HG03457 (cell line): ENCODE results near the gene GCFC2.
"Not testable (repeated sequence)": the region's sequence is repeated elsewhere in the genome, so short reads cannot be mapped to it uniquely, and the experiment has no call there.

ENCODE experiments used
- ATAC-seq: cut with Tn5 transposase; IDR thresholded peaks from one replicate; pipeline ENCODE4 v1.9.1; 2021; ENCODE audit warnings: moderate number of reproducible peaks; ENCODE audit not compliant: unreplicated experiment

GCFC2 gene

DNA sequence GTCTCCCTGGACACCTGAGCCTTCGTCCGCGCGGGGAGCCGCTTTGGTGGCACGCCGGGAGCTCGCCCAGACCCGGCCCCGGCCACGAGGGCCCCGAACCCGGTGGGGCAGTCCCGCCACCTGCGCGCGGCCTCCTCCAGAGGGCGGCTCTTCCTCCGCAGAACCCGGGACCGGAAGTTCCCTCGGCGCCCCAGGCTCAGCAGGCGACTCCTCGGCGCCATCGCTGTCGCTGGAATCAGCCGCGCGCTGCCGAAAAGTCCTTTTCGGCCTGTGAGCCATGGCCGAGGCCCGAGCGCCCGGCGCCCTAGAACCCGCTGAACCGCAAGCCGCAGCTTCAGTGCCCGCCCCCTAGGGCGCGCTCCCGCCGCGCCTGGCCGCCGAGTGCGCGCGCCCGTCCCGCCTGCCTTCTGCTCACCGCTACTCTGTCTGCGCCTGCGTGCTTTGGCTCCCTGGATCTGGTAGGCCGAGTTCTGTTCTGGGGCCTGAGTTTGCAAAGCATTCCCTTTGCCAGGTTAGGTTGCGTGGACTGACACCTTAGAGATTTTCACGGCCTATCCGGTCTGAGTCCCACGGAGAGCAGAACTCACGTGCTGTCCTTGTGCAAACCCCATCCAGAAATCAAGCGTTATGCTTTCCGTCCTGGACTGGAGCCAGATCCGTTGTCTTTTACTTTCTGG lies at the start of gene GCFC2:
Gene GCFC2 (minus strand): TSS at position 339 of the 677 bp plus-strand sequence. CDS start 60 bp downstream, at position 279.
- ATAC-seq: peak; percentile 94

DNA sequence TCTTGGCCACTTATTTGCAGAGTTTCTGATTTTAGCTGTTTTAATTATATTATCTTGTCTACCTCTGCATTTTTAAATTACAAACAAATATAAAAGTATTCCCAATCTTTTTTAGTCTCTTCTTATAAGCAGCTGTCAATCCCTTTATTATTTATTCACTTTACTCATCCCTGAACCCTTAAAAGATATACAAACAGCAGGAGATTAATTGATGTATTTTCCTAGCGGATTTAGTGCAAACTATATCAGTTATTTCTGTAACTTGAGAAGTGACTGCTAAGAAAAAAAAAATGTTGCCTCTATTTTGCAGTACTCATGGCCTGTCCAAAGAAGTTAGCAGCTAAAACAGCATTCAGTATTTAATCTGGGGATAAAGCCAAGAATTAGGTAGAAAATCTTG lies 42.1 kb upstream of the GCFC2 start:
- ATAC-seq: no peak

DNA sequence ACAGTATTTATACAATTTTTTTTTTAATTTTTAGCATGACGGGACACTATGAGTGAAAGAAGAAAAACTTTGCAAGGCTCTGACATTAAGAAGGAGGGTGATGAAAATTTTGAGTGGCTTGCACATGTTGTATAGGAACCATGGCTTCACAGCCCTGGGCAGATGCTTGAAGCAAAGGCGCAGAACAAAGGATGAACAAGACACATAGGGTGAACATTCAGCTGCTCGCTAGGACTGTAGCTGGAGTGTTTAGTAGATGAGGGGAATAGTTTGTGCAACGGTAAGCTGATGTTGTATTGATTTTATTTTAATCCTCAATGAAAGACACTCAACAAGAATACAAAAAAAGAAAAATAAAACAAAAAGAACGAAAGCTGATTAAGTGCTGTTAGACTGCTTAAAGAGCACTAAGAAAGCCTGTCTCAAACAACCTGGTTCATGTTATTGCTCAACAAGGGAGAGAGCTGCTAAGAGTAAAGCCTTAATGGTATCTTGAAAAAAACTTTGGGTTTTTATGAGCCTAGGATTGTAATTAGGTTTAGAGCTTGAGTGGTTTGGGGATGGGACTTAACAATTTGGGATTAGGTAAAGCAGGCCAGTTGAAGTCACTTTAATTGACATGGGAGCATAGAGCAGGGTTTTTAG lies 41.2 kb upstream of the GCFC2 start:
- no peak for ATAC-seq

DNA sequence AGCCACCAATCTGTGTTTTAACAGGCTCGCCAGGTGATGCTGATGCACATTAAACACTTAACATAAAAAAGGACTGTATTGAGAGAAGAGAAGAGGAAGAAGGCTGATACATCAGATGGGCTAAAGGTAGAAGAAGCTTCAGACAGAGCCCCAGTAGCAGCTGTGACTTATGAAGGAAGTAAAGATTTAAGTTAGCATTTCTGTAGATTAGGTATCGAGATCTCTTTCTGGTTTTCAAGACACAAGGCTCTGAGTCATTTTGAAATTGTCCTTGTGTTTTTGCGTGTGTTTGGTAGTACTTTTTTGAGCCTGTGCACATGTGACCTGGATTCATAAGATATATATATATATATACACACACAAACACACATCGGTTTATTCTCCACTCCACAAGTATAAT lies 40.6 kb upstream of the GCFC2 start:
- ATAC-seq: no peak

DNA sequence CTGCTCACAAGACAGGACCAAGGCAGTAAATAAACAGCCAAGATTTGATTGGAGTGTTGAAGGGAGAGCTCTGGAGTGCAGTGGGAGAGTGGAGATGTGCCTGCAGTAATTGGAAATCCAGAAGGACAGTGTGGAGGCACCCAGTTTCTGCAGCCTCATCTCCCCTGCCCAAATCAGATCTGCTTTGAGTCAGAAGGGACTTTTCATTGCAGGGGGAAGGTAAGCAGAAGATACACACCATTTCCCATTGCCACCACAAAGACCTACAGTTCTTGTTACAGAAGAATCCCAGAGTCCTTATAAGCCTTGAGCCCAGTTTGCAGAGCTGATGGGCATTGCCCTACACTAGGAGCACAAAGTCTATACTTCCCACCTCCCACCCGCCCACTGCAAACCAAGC lies 27.2 kb upstream of the GCFC2 start:
- ATAC-seq: no peak

DNA sequence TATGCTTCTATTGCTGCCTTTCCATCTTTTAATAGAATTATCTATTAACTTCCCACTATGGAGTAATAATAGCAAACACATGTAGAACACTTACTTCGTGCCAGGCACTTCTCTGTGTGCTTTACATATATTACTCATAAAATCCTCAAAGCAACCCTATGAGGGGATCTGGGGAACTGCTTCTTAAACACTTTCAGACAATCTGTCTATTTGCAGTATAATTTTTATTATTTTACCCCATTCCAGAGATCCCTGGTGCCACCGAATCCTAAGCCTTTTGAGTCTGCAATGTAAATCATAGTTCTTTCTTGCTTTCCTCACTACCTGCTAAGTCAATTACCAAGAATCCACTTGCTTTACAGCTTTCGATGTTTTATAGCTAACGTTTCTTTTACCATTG lies 25.6 kb upstream of the GCFC2 start:
- ATAC-seq: no peak

DNA sequence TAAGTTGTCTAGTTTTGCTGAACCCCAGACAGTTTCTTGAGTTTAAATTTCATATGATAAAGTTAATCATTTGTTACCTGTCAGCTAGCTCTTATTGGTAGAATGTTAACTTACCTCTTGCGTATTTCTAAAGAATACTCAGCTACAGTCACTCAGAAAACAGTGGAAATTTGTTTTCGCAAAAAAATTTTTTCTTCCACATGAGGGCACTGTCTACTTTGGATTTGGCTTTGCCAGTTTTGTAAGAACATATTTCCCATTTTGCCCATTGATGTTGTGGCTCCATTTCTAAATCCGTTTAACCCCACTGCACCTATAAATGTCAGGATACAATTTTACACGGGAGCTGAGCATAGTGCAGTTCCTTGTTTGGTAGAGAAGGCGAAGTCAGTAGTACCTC lies 19.1 kb upstream of the GCFC2 start:
- no peak for ATAC-seq

DNA sequence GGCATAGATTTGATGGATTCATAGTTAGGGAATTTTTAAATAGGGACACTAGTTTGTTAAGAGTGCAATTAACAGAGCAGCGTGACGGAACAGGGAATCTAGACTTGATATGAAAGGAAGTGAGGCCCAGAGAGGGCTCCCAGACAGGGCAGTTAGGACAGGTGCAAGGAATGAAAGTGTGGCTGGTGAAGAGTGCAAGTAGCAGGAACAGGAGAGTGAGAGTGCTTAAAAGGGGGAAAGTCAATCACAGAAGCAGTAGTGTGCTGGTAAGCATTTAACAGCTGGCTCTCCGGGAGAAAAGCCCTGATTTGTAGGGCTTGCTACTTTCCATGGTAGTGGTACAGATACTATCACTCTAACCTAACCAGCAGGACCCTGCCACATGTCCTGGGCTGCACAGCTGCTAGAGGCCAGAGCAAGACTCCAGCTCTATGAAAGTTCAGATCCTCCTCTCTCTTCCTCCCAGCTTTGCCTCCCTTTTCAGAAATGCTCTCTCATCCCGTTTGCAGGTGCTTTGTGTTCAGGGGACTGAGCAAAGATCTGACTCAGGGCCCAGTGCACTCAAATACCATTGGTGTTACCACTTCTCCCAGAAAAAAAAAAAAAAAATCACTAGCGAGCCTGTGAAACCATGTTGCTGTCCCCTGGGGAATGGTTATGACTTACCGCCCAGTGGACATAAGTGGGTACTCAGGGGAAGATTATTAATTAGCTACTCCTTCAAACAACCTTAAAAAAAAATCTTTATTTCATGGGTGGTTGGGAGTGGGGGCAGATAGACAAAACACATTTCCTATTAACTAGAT lies 18.1 kb upstream of the GCFC2 start:
- no peak for ATAC-seq

DNA sequence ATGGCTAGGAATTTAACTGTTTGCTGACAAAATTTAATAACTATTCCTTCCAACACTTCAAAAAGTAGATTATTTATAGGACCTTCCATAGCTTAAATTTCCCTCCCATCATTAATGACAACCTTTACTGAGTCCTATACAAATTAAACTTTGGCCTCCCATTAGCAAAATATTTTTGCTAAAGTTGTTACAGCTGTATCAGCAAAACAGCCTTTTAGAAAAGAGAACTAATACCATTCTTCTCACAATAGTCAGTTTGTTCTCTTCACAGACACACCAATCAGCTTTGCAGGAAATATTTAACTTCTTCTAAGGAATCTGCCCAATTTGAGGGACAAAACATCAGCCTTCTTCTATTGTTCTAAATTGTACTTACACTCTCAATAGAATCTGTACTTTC lies 12.0 kb upstream of the GCFC2 start:
- ATAC-seq: no peak

DNA sequence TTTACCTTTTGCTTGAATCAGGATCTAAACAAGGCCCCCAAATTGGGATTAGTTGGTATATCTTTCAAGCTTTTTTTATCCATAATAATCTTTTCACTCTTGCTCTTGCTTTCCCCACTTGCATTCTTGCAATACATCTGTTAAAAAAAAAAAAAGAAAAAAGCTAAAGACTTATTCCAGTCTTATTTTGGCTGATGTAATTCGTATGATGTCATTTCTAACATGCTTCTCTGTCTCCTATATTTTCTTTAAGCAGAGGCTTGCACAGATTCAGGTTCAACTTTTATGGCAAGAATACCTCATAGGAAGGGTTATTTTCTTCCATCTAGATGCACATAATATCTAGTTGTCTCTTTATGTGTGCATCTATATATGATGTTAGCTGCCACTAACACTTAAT lies 9.8 kb upstream of the GCFC2 start:
- no peak for ATAC-seq

DNA sequence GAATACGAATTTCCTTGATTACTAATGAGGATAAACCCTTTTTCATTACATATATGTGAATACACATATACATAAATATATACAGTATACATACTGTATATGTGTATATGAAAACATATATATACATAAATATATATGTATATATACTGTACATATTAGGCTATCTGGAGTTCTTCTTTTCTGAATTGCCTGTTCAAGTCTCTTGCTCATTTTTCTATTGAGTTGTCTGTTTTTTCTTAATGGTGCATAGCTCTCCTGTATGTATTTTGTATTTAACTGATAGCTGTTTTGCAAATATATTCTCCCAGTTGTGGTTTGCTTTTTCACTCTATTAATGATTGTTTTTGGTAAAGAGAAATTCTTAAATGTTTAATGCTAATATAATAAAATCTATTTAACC lies 8.9 kb upstream of the GCFC2 start:
- no peak for ATAC-seq

DNA sequence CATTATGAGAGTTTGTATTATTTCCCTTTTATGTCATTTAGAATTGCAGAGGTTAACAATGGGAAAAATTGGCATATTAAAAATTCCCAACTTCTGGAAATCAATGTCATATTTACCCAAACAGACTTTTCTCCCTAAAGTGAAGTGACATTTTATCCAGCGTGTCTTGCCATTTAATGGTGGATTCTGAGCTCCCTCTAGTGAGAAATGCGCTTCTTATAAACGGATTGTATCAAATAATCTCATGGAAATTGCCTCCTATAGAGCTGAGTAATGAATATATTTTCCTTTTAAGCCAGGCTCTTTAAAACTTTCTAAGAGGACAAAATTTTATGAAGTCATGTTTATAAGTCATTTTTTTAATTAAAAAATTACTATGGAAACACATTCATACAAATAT lies 5.7 kb upstream of the GCFC2 start:
- ATAC-seq: no peak

DNA sequence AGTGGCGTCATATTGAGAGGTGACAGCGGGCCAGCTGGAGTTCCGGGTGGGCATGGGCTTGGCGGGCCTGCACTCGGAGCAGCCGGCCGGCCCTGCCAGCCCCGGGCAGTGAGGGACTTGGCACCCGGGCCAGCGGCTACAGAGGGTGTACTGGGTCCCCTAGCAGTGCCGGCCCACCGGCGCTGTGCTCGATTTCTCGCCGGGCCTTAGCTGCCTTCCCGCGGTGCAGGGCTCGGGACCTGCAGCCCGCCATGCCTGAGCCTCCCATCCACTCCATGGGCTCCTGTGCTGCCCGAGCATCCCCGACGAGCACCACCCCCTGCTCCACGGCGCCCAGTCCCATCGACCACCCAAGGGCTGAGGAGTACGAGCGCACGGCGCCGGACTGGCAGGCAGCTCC lies 875 bp upstream of the GCFC2 start:
- ATAC-seq: not testable (repeated sequence)

DNA sequence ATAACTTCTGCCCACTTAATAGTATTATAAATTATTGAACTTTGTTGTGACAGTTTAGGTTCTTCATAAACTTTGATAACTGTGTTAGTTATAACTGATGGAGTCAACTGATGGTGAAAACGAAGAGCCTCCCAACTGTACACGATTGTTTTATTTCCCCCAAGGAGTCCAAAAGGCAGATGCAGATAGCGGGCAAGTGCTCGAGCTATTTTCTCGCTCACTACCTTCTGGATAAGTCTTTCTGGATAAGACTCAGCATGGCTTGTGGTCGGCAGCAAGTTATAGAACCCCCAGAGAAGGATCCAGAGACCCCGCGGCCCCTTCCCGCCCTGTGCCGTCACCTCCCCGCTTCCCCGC lies 517 bp downstream of the GCFC2 start:
- ATAC-seq: peak; percentile 21

DNA sequence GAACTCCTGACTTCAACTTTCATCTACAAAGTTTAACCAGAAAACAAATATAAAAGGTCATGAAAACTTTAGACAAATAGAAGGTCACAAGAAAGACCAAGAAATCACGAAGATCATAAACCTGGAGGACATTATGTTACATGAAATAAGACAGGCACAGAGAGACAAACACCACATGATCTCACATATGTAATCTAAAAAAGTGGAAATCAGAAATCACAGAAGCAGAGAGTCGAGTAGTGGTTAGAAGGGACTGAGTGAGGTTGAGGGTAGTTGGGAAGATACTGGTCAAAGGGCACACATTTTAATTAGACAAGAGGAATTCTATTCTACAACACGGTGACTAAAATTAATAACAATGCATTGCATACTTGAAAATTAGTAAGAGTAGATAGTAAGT lies 1.4 kb downstream of the GCFC2 start:
- ATAC-seq: no peak

DNA sequence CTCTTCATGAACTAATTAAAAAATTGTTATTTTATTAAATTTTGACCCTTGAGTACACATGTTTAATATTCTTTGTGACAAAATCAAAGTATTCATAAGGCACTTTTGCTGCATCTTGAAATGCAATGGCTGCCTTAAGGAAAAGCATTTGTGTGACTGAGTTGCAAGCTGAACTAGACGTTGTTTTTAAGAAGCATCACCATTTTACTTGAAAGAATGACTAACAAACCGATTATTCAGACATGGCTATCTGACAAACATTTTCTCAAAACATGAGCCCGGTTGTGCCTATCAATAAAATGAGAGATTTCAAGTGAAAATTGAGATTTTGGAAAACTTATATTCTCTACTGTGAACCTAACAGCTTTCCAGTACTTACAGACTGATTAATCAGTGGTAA lies 2.8 kb downstream of the GCFC2 start:
- ATAC-seq: no peak

DNA sequence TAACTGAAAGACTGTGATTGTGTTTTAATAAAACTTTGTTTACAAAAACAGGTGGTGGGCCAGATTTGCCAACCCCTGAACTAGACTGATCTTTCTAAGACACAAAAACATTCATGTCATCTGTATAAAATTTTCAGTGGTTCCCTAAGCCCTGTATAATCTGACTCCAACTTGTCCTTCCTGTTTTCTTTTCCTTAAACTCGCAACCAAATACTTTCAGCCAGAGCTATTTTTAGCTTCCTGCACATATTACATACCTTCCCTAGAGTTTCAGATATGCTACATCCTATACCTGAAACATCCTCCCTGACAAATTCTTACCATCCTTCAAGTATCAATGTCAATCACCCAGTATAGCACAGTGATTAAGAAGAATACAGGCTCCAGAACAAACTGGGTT lies 4.8 kb downstream of the GCFC2 start:
- no peak for ATAC-seq

DNA sequence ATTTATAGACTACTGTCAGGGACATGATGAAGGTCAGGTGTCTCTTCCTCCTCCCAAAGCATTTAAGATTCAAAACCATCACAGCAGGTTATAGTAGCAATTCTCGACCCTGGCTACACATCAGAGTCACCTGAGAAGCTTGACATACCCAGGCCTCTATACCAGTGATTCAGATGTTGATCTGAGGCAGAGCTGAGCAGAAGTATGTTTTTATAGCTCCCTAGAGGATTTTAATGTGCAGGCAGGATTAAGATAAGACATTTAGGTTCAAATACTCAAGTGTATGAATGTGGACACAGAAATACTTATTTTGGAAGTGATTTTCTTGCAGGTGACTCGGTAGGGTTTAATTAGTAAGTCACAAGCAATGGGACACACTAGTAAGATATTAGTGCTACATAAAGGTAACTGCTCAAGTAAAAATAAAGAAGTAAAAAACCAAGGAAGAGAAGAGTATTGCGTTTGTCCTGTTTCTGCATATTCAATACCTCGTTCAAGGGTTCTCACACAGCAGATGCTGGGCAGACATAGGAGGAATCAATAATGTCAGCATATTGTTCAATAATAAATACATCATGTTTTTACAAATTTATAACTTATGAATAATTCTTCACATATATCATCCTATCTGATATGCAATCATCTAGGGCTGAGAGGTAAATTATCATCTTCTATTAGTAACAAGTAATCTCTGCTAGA lies 7.0 kb downstream of the GCFC2 start:
- ATAC-seq: no peak

DNA sequence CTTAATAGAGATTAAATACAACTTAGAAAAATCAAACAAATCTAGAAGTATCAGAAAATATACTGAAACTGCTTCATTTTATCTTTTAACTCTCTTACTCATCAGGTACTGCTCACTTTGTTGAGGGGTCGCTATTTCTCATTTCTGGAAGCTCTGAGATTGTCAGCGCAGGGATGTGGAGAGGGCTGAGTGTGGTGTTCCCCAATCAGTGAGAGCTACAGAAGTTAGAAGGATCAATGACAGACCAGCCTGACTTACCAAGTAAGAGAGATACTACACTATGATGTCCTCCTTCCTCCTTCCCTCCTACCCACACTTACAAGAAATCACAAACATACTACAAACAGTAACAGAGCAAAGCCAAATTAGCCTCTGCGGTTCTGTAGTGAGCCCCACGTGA lies 8.1 kb downstream of the GCFC2 start:
- ATAC-seq: no peak

DNA sequence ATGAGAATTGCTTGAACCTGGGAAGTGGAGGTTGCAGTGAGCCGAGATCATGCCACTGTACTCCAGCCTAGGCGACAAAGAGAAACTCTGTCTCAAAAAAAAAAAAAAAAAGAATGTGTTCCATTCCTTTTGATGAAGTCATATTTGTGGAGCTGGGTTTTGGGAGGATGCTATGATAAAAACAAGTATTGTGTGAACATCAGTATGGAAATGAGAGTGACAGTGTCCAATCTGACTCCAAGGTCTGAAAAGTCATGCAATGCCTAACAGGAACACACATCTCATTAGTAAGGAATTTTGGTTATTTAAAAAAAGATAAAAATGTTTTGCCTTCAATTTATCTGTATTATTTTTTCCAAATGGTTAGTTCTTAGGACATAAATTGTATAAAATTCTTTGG lies 11.8 kb downstream of the GCFC2 start:
- no peak for ATAC-seq

DNA sequence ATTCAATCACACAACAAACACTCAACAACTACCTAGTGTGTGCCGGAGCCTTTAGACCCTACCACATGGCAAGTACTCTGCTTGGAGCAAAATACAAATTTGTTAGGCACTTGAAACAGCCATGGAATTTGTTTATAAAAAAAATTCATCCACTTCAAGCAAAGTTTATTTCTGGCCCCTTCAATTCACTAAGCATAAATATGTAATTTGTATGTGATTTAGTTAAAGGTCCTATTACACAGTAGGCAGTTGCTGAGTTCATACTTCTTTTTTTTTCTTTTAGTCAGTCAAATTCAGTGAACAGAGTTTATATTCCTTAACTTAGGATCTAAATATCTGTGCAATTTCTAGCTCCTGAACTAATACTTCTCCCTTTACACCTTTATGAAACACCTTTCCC lies 22.5 kb downstream of the GCFC2 start:
- ATAC-seq: no peak

DNA sequence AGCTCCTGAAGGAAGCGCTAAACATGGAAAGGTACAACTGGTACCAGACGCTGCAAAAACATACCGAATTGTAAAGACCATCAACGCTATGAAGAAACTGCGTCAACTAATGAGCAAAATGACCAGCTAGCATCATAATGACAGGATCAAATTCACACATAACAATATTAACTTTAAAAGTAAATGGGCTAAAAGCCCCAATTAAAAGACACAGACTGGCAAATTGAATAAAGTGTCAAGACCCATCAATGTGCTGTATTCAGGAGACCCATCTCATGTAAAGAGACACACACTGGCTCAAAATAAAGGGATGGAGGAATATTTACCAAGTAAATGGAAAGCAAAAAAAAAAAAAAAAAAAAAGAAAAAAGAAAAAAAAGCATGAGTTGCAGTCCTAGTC lies 27.3 kb downstream of the GCFC2 start:
- ATAC-seq: not testable (repeated sequence)
